Activated CD8-positive, alpha-beta T cell treated with anti-CD3 and anti-CD28 coated beads, Interleukin-2, amount 10 ng/mL, durations not matched to agents 7 days and 5 days (primary cell): ENCODE results near the gene SMIM24. TPM values are rescaled to one million over a fixed set of nuclear protein-coding genes. Genes with fewer than 3 reads are reported as not detected.

Experiments used
- ATAC-seq: fragments of 150-1000 bp; cut with Tn5 transposase; one replicate; pipeline ENCODE4 v1.10.0; 2021; ENCODE audit warnings: moderate library complexity
- CTCF ChIA-PET: fragments of 350-600 bp; sonication (Branson Sonifier 250); formaldehyde crosslinking; loops from one replicate; lab custom pipeline; 2021; ENCODE audit warnings: antibody characterized with exemption; lab: Charles Lee
- POLR2A ChIA-PET: fragments of 350-600 bp; sonication (Branson Sonifier 250); formaldehyde crosslinking; loops from one replicate; lab custom pipeline; 2021; ENCODE audit warnings: antibody characterized with exemption; lab: Charles Lee
- DNase-seq: peaks from one replicate; pipeline ENCODE4 v3.0.0-alpha.2; 2020
- H3K27ac Mint-ChIP-seq: one replicate; pipeline ENCODE4 v1.8.0; 2021; ENCODE audit warnings: mild to moderate bottlenecking, mixed read lengths
- H3K27me3 Mint-ChIP-seq: one replicate; pipeline ENCODE4 v1.8.0; 2021; ENCODE audit warnings: low read depth, mixed read lengths
- H3K36me3 Mint-ChIP-seq: one replicate; pipeline ENCODE4 v1.8.0; 2021; ENCODE audit warnings: low read depth, mixed read lengths
- H3K4me1 Mint-ChIP-seq: one replicate; pipeline ENCODE4 v1.8.0; 2021; ENCODE audit warnings: low read depth, mixed read lengths
- H3K4me3 Mint-ChIP-seq: one replicate; pipeline ENCODE4 v1.8.0; 2021; ENCODE audit warnings: mild to moderate bottlenecking, mixed read lengths
- H3K9me3 Mint-ChIP-seq: one replicate; pipeline ENCODE4 v1.8.0; 2022; ENCODE audit warnings: mixed read lengths; ENCODE audit not compliant: insufficient read depth
- total RNA-seq, 2 experiments: library from RNA; stranded (reverse); gene quantifications; one replicate each; pipeline ENCODE4 v1.2.3, GENCODE V29; 2021

The SMIM24 gene
- total RNA-seq, 2 experiments from 2014 or later, result 2.5 to 3.5 TPM

DNA sequence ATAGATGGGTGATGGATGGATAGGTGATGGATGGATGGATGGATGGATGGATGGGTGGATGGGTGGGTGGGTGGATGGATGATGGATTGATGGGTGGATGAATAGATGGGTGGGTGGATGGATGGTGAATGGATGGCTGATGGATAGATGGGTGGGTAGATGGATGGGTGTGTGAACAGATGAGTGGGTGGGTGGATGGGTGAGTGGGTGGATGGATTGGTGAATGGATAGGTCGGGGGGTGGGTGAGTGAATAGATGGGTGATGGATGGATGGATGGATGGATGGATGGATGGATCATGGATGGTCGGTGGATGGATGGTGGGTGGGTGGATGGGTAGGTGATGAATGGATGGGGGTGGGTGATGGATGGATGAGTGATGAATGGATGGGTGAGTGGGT lies 3.5 kb downstream of the SMIM24 start:
- ChIA-PET POLR2A (no interaction called here), CTCF (no interaction called here)
- no peaks in the 10 kb centered on the region for H3K9me3 Mint-ChIP-seq
- H3K27me3 Mint-ChIP-seq, result no peaks in the 10 kb centered on the region
- no peak overlapping the region for H3K4me3 Mint-ChIP-seq
- H3K4me1 Mint-ChIP-seq, result peaks cover 16% of the 10 kb centered on the region
- H3K27ac Mint-ChIP-seq, result no peak overlapping the region
- DNase-seq, result no peak
- no peak for ATAC-seq
- no peaks in the 10 kb centered on the region for H3K36me3 Mint-ChIP-seq

DNA sequence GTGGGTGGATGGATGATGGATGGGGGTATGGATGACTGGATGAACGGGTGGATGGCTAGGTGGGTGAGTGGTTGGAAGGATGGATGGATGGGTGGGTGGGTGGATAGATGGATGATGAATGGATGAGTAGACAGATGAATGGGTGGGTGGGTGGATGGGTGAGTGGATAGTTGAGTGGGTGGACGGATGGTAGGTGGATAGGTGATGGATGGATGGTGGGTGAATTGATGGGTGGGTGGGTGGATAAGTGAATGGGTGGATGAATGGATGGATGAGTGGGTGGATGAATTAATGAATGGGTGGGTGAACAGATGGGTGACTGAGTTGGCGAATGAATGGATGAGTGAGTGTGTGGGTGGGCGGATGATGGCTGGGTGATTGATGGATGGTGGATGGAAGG lies 4.9 kb downstream of the SMIM24 start:
- DNase-seq (no peak), ATAC-seq (no peak)
- POLR2A ChIA-PET, result no interaction called here
- Mint-ChIP-seq H3K27ac (no peak overlapping the region), H3K4me1 (peaks cover 16% of the 10 kb centered on the region), H3K27me3 (no peaks in the 10 kb centered on the region), H3K9me3 (no peaks in the 10 kb centered on the region), H3K36me3 (no peaks in the 10 kb centered on the region), H3K4me3 (no peak overlapping the region)
- CTCF ChIA-PET, result no interaction called here

DNA sequence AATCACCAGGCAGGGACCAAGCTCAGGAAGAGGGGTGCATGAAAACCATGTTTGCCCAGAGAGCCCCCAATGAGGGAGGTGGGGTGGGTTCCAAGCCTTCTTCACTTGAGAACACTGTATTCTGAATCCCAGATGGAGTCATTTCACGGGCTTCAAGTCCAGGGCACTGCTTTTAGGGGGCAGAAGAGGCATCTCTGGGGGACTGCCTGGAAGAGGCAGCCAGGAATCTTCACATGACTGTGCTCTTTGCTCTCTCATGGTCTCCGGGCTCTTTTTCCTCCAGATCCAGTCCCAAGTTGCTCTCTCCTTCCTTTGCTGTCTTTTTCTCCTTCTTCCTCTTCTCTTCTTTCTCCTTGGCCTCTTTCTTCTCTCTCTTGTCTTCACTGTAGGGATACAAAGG lies 5.7 kb downstream of the SMIM24 start:
- no peak for DNase-seq
- no peak overlapping the region for H3K27ac Mint-ChIP-seq
- no peaks in the 10 kb centered on the region for H3K36me3 Mint-ChIP-seq
- no peak overlapping the region for H3K4me3 Mint-ChIP-seq
- POLR2A ChIA-PET, result no interaction called here
- CTCF ChIA-PET, result no interaction called here
- no peak for ATAC-seq
- no peaks in the 10 kb centered on the region for H3K9me3 Mint-ChIP-seq
- H3K27me3 Mint-ChIP-seq, result no peaks in the 10 kb centered on the region
- peaks cover 16% of the 10 kb centered on the region for H3K4me1 Mint-ChIP-seq

DNA sequence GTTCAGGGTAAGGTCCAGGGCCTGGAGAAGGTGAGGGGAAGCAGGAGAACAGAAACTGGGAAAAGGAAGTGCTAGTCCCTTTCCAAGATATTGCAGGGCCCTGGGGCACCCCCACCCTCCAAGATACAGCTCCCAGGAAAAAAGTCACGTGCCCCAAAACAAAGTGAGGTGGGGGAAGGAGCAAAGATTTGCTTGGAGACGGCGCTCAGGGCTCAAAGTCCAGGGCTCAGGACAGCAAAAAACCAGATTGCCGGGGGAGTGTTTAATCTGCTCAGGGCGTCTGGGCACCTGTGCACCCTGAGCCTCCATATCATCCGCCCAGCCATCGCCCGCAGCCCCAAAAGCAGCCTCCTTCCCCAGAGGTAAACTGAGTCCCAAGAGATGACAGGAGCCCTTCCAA lies 6.3 kb downstream of the SMIM24 start:
- Mint-ChIP-seq H3K4me1 (peaks cover 11% of the 10 kb centered on the region), H3K9me3 (no peaks in the 10 kb centered on the region), H3K27me3 (no peaks in the 10 kb centered on the region), H3K4me3 (no peak overlapping the region), H3K27ac (no peak overlapping the region), H3K36me3 (no peaks in the 10 kb centered on the region)
- ChIA-PET POLR2A (no interaction called here), CTCF (no interaction called here)
- ATAC-seq (no peak), DNase-seq (no peak)

DNA sequence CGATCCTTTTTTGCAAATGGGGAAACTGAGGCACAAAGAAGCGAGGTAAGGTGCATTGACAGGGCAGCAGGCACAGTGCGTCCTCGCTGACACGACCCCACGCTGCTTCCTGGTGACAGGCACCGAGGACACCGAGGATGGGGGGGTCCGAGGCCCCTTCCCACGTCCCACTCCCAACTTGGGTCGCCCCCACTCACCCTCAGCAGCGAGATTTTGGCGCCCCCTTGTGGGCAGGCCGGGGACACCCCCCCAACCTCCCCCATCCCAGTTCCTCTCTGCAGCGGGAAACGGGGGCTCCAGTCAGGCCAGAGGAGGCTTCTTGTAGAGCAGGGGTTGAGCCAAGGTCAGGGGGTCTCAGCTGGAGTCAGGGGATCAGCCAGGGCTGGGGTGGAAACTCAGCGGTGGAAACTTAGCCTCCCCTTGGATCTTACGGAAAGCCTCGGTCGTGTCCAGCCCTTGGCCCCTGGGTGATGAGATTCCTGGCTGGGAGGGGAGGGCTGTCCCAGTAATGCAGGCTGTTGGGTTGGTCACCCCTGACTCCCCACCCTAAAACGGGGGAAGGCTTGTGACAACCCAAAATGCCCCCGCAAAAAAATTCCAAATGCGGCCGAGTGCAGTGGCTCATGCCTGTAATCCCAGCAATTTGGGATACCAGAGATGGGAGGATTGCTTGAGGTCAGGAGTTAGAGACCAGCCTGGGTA lies 8.2 kb downstream of the SMIM24 start:
- ATAC-seq, result peak; percentile 41
- ChIA-PET POLR2A (no interaction called here), CTCF (interaction anchor here (0.8 to 2.0 kb wide), 11 partner anchors 8 to 167 kb away, joined by 3 to 17 read pairs (median 6); no protein-coding TSS in a partner anchor)
- Mint-ChIP-seq H3K27me3 (no peaks in the 10 kb centered on the region), H3K4me1 (no peaks in the 10 kb centered on the region), H3K9me3 (no peaks in the 10 kb centered on the region), H3K36me3 (no peaks in the 10 kb centered on the region), H3K4me3 (no peak overlapping the region), H3K27ac (no peak overlapping the region)
- DNase-seq, result peak; percentile 42

DNA sequence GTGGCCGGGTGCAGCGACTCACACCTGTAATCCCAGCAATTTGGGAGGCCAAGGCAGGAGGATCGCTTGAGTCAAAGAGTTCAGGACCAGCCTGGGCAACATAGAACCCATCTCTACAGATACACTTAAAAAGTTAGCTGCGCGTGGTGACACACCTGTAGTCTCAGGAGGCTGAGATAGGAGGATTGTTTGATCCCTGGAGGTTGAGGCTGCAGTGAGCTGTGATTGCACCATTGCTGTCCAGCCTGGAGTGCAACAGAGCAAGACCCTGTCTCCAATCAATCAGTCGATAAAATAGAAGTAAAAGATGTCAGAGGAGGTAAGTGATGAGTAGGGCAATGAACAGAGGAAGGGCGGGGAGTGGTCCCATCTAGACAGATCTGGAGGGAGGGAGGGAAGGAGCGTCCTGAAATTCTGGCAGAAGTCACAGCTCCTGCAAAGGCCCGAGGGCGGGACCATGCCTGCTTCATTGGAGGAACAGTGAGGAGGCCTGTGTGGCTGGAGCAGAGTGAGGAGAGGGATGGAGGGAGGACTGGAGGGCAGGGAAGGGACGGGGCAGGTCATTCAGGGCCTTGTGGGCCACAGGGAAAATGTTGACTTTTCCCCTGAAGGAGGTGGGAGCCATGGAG lies 9.7 kb downstream of the SMIM24 start:
- DNase-seq (no peak), ATAC-seq (no peak)
- H3K4me3 Mint-ChIP-seq, result no peak overlapping the region
- POLR2A ChIA-PET, result no interaction called here
- H3K9me3 Mint-ChIP-seq, result no peaks in the 10 kb centered on the region
- H3K27ac Mint-ChIP-seq, result no peak overlapping the region
- H3K36me3 Mint-ChIP-seq, result no peaks in the 10 kb centered on the region
- H3K27me3 Mint-ChIP-seq, result no peaks in the 10 kb centered on the region
- CTCF ChIA-PET, result interaction anchor here (1.0 to 2.1 kb wide), 4 partner anchors 14 to 87 kb away, joined by 3 to 6 read pairs (median 4); partner anchors contain the start of gene MFSD12
- no peaks in the 10 kb centered on the region for H3K4me1 Mint-ChIP-seq

DNA sequence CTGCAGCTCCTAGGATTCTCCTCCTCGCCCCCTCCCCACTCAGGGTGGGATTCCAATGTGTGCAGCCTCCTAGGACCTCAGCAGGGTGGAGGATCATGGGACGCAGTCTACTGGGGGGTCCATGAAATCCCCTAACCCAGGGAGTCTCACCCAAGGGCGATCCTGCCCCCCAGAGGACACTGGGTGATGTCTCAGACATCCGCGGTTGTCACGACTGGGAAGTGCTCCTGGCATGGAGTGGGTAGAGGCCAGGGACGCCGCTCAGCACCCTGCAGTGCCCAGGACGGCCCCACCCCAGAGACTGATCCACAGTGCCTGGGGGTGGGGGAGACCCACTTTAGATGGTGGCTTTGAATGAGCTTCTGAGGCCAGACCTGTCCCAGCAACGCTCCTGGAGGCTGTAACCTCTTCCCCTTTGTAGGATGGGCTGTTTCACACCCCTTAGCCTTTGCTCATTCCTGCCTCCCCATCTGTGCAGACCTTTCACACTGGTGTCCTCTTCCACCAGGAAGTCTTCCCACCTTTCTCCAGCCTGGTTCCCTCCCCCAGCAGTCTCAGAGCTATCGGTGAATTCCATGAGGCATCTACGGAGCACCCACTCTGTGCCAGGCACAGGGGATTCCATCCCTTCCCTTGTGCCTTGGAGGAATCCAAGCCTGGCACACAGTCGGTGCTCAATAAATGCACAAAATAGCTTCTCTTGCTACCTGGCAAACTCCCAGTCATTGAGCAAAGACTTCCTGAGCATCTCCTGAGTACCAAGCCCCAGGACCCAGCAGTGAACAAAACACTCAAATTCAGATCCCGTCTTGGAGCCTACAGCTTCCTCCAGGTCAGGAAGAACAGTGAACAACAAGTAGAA lies 10.5 kb downstream of the SMIM24 start:
- peak overlapping the region; percentile 43 for H3K27ac Mint-ChIP-seq
- DNase-seq, result no peak
- no peaks in the 10 kb centered on the region for H3K36me3 Mint-ChIP-seq
- H3K4me1 Mint-ChIP-seq, result no peaks in the 10 kb centered on the region
- no peak overlapping the region for H3K4me3 Mint-ChIP-seq
- CTCF ChIA-PET, result interaction anchor here (1.1 to 2.1 kb wide), 3 partner anchors 15 to 88 kb away, joined by 3 to 6 read pairs (median 5); partner anchors contain the start of gene MFSD12
- no peak for ATAC-seq
- H3K9me3 Mint-ChIP-seq, result no peaks in the 10 kb centered on the region
- no peaks in the 10 kb centered on the region for H3K27me3 Mint-ChIP-seq
- POLR2A ChIA-PET, result no interaction called here

DNA sequence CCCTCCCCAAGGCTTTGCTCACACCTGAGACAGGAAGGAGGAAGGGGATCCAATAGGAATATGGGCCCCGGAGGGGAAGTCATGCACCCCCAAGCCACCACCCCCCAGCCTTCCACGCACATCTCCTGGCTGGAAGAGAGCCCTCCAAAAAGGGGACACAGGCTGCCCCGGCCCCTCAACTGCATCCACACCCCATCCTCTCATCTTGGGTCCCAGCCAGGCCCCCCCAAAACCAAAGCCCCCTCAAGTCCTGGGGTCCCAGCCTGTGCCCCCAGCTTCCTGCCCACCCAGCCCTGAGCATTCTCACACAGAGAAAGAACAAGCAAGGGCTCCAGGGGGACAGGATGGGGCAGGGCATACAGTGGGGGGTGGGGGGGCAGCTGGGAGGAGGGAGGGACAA lies 12.1 kb downstream of the SMIM24 start:
- ATAC-seq (no peak), DNase-seq (no peak)
- Mint-ChIP-seq H3K27me3 (no peaks in the 10 kb centered on the region), H3K4me3 (no peak overlapping the region), H3K9me3 (no peaks in the 10 kb centered on the region), H3K4me1 (no peaks in the 10 kb centered on the region), H3K36me3 (no peaks in the 10 kb centered on the region), H3K27ac (no peak overlapping the region)
- ChIA-PET POLR2A (no interaction called here), CTCF (no interaction called here)

DNA sequence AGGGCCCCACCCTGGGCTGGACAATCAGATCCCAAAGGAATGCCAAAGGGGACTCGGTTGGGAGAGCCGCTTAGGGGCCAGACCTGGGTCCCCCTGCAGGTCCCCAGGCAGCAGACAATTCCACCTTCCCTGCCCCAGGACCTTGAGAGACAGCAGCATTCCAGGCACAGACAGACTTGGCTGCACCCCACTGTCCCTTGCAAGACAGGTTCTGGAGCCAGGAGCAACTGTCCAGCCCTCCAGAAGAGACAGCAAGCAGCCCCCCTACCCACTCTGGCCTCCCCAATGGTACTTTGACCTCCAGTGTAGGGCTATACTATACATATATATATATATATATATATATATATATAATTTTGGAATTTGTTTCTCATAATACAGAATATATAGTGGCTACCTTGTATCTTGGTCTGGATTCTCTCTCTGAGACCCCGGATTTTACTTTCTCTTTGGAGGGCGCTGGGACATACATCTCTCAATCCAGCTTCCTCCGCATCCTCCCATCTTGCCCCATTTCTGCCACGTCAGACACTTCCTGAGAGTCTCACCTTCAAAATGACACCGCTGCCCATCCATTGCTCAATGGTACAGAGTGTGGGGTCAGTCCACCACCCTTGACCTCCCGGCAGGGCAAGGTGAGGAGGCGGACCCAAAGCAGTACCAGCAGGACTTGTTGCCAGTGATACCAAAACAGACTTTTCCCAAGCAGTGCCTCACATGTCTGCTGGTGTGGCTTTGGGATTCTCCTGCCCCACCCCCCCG lies 12.7 kb downstream of the SMIM24 start:
- Mint-ChIP-seq H3K4me3 (no peak overlapping the region), H3K36me3 (no peaks in the 10 kb centered on the region), H3K27ac (no peak overlapping the region), H3K27me3 (no peaks in the 10 kb centered on the region), H3K4me1 (no peaks in the 10 kb centered on the region), H3K9me3 (no peaks in the 10 kb centered on the region)
- POLR2A ChIA-PET, result no interaction called here
- CTCF ChIA-PET, result no interaction called here
- no peak for DNase-seq
- no peak for ATAC-seq

DNA sequence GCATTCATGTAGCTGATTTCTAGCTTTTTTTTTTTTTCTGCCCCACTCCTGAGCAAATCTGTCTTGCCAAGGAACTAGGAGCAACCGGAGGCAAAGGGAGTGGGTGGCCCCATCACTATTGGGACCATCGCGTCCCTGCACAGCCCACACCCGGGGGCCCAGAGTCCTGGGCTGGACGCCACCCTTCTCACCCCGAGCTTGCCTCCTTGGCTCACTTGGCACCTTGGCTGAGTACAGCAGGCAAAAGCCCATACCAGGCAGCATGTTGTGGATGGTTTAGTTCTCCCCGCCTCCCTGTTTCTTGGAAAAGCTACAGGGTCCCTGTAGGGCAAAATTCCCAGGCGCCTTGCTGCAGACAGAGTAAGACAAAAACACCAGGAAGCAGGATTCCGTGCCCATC lies 13.7 kb downstream of the SMIM24 start:
- CTCF ChIA-PET, result no interaction called here

DNA sequence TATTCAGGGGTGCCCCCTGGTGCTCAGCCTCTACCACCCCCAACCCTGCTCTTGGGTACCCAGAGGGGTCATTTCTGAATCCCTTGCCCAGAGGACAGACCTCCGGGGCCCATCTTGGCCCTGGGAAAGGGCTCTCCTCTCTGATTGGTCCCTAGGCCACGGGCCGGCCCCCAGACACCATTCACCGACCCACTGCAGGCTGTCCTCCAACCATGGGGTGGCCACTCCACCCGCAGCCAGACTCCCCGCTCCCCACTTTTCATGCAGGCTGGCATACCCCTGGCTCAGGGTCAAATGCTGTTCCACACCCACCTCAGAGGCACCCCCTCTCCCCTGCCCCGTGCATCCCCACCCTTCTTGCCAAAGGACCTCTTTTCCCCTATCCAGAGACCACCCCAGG lies 14.8 kb downstream of the SMIM24 start:
- ATAC-seq, result no peak
- CTCF ChIA-PET, result no interaction called here
- Mint-ChIP-seq H3K27me3 (no peaks in the 10 kb centered on the region), H3K4me1 (no peaks in the 10 kb centered on the region), H3K36me3 (no peaks in the 10 kb centered on the region), H3K27ac (no peak overlapping the region), H3K4me3 (no peak overlapping the region), H3K9me3 (no peaks in the 10 kb centered on the region)
- no peak for DNase-seq
- POLR2A ChIA-PET, result interaction anchor here (0.6 kb wide), 1 partner anchor 488 kb away, joined by 3 read pairs; no protein-coding TSS in a partner anchor

More for the DNA sequence above, 13.7 kb downstream of the SMIM24 start:
- no peaks in the 10 kb centered on the region for H3K36me3 Mint-ChIP-seq
- DNase-seq, result no peak
- H3K4me3 Mint-ChIP-seq, result no peak overlapping the region
- no peak for ATAC-seq
- POLR2A ChIA-PET, result no interaction called here
- no peaks in the 10 kb centered on the region for H3K4me1 Mint-ChIP-seq
- H3K9me3 Mint-ChIP-seq, result no peaks in the 10 kb centered on the region
- H3K27ac Mint-ChIP-seq, result no peak overlapping the region
- H3K27me3 Mint-ChIP-seq, result no peaks in the 10 kb centered on the region
